ENCODE data around the gene MEX3B. TPM values are rescaled to one million over a fixed set of nuclear protein-coding genes. Genes with fewer than 3 reads are reported as not detected.
"Not testable (repeated sequence)": the region's sequence is repeated elsewhere in the genome, so short reads cannot be mapped to it uniquely, and the experiment has no call there.

The MEX3B gene
- total RNA-seq, 1 experiment from 2014 or later: 20.4 TPM

GRCh38 chr15:82014989-82015388 is 30.8 kb downstream of the MEX3B start:
- no peaks in the 10 kb centered on the region for H3K27me3 ChIP-seq (replicated peaks)
- H3K4me1 ChIP-seq (replicated peaks): no peaks in the 10 kb centered on the region
- H3K9me3 ChIP-seq (replicated peaks): no peaks in the 10 kb centered on the region
- no peak for DNase-seq (ENCODE audit: low read depth in 1 of 2, low spot score in 2 of 2)
- no peaks in the 10 kb centered on the region for H3K36me3 ChIP-seq
- H3K4me3 ChIP-seq: no peak overlapping the region
- H3K27ac ChIP-seq: no peak overlapping the region

GRCh38 chr15:82012908-82013307 is 32.9 kb downstream of the MEX3B start:
- H3K9me3 ChIP-seq (replicated peaks): no peaks in the 10 kb centered on the region
- no peaks in the 10 kb centered on the region for H3K27me3 ChIP-seq (replicated peaks)
- no peaks in the 10 kb centered on the region for H3K36me3 ChIP-seq
- DNase-seq (ENCODE audit: low read depth in 1 of 2, low spot score in 2 of 2): no peak
- no peak overlapping the region for H3K4me3 ChIP-seq
- H3K4me1 ChIP-seq (replicated peaks): no peaks in the 10 kb centered on the region
- no peak overlapping the region for H3K27ac ChIP-seq

GRCh38 chr15:82005239-82005638 is 40.6 kb downstream of the MEX3B start:
- no peaks in the 10 kb centered on the region for H3K27me3 ChIP-seq (replicated peaks)
- H3K4me1 ChIP-seq (replicated peaks): no peaks in the 10 kb centered on the region
- H3K9me3 ChIP-seq (replicated peaks): no peaks in the 10 kb centered on the region
- DNase-seq (ENCODE audit: low read depth in 1 of 2, low spot score in 2 of 2): no peak
- H3K36me3 ChIP-seq: no peaks in the 10 kb centered on the region
- H3K4me3 ChIP-seq: no peak overlapping the region
- H3K27ac ChIP-seq: no peak overlapping the region

GRCh38 chr15:82003916-82004315 is 41.9 kb downstream of the MEX3B start:
- no peak for DNase-seq (ENCODE audit: low read depth in 1 of 2, low spot score in 2 of 2)
- Histone ChIP-seq H3K27me3 (replicated peaks) (no peaks in the 10 kb centered on the region), H3K27ac (no peak overlapping the region), H3K4me3 (no peak overlapping the region), H3K36me3 (no peaks in the 10 kb centered on the region), H3K9me3 (replicated peaks) (no peaks in the 10 kb centered on the region), H3K4me1 (replicated peaks) (no peaks in the 10 kb centered on the region)

GRCh38 chr15:81995081-81995480 is 50.7 kb downstream of the MEX3B start:
- H3K36me3 ChIP-seq; H3K4me1 ChIP-seq (replicated peaks); H3K9me3 ChIP-seq (replicated peaks); H3K27ac ChIP-seq; H3K27me3 ChIP-seq (replicated peaks); H3K4me3 ChIP-seq; DNase-seq (ENCODE audit: low read depth in 1 of 2, low spot score in 2 of 2): not testable (repeated sequence)

- no peak overlapping the region for H3K4me3 ChIP-seq
- H3K27me3 ChIP-seq (replicated peaks): no peaks in the 10 kb centered on the region
- no peaks in the 10 kb centered on the region for H3K9me3 ChIP-seq (replicated peaks)
- no peak for DNase-seq (ENCODE audit: low read depth in 1 of 2, low spot score in 2 of 2)
- H3K27ac ChIP-seq: no peak overlapping the region
- no peaks in the 10 kb centered on the region for H3K36me3 ChIP-seq
- no peaks in the 10 kb centered on the region for H3K4me1 ChIP-seq (replicated peaks)
Observed at GRCh38 chr15:81992523-81992922, 53.3 kb downstream of the MEX3B start.

Other genes starting within 250 kb of the MEX3B start
- gene EFL1, start 216.7 kb upstream of the MEX3B start, total RNA-seq (2014; rRNA removed; shearing (Covaris generic)): 15.1 and 16.6 TPM in 2 replicates
- 0.66 and 4.0 TPM in 2 replicates for gene SAXO2, start 216.8 kb upstream of the MEX3B start, total RNA-seq (2014; rRNA removed; shearing (Covaris generic))

All from SJSA1 (cell line).